GM15510 (cell line): ENCODE measurements around the gene ATP10B.

ENCODE experiments used
- POLR2A ChIP-seq: IDR thresholded peaks from 3 replicates; pipeline ENCODE4 v1.6.1; 2011; ENCODE audit warnings: borderline replicate concordance; ENCODE audit not compliant: insufficient read length; ENCODE audit errors: extremely low read depth

ATP10B gene

GRCh38 chr5:160539431-160539830, 312.6 kb downstream of the ATP10B start:
- no peak for TF ChIP-seq POLR2A

DNA sequence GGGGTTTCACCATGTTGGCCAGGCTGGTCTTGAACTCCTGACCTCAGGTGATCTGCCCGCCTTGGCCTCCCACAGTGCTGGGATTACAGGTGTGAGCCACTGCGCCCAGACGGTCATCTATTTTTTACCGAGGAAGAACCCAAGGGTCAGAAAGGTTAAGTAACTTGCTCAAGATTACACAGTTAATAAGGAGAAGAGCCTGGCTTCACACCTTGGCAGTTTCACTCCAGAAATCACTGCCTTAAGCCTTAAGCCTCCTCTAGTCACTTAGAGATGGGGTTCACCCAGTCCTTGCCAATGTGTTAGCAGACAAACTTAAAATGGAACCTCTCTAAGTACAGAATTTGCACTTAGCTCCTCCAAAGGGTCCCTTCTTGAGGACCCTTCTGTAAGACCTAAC, 314.1 kb downstream of the ATP10B start:
- no peak for TF ChIP-seq POLR2A

DNA sequence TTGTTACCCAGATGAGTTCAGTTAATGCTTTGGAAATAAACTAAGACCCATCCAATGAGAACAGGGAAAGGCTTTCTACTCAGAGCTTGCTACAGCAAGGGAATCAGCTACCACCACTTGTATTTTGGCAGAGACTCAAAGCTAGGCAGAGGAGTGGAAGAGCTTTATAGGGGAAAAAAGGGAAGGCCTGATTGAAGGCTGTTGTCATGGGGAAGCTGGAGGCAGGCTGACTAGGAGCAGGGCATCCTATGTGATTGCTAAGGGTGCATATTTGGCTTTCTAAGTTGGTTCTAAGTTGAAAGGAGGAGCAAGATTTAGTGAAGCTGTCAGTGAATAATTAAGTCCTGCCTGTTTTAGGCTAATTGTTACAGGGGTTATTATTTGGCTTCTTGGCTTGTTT, 314.9 kb downstream of the ATP10B start:
- no peak for TF ChIP-seq POLR2A

- no peak for TF ChIP-seq POLR2A
Measured at GRCh38 chr5:160534914-160535313, 317.1 kb downstream of the ATP10B start.

GRCh38 chr5:160534125-160534524, 317.9 kb downstream of the ATP10B start:
- no peak for TF ChIP-seq POLR2A

GRCh38 chr5:160525471-160526261, 326.3 kb downstream of the ATP10B start:
- TF ChIP-seq POLR2A: no peak

DNA sequence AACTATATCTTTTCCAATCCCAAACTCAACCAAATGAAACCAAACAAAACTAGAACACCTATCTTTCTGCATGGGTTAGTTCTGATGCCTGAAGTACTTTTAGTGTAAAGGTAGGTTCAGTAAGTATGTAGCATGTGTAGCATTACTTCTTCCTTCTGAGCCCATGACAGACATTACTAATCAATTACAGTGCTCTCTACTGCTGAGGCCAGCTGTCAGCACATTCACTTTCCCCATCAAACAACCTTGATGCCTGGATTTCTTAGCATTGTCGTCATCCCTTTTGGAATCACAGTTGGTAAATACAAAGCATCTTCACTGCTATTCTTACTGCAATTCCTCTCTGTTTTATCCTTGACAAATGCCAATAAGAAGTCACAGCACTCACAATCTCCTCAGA, 327.2 kb downstream of the ATP10B start:
- TF ChIP-seq POLR2A: no peak

- no peak for TF ChIP-seq POLR2A
Measured at GRCh38 chr5:160523502-160524163, 328.4 kb downstream of the ATP10B start.

DNA sequence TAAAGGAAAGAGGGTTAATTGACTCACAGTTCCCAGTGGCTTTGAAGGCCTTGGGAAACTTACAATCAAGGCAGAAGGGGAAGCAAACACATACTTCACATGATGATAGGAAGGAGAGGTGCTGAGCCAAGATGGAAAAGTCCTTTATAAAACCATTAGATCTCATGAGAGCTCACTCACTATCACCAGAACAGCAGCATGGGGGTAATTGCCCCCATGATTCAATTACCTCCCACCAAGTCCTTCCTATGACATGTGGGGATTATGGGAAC, 330.7 kb downstream of the ATP10B start:
- TF ChIP-seq POLR2A: no peak

- no peak for TF ChIP-seq POLR2A
Measured at GRCh38 chr5:160520609-160521391, 331.2 kb downstream of the ATP10B start.

DNA sequence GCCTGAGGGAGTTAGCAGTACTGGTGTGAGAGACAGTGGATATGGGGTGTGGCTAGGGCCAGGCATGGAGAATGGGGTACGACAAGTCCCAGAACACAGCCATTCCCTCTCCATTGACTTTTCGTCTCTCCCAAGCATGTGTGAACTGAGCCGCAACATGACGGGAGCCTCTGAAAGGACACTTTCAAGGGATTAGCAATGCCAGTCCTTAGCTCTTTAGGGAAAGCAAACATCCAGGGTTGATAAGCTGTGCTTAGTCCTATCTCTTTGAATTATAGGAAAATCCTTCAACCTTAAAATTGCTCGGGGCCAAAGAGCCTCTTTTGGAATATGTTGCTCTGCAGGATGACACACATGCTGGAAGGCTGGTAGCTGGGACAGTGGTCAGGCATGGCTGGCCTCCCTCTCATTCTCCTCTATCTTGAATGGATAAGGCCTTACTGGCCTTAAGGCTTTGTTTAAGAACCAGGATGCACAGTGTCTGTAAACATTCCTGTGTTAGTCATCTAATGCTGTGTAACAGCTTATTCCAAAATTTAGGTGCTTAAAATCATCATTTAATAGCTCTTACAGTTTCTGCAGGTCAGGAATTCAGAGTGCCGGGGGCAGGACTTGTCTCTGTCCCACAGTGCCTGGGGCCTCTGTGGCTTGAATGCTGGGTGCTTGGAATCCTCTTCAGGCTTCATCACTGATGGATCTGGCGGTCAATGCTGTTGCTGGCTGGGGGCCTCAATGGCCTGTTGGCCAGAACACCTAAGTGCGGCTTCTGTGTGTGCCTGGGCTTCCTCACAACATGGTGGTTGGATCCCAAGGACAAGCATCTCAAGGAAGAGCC, 335.1 kb downstream of the ATP10B start:
- no peak for TF ChIP-seq POLR2A

DNA sequence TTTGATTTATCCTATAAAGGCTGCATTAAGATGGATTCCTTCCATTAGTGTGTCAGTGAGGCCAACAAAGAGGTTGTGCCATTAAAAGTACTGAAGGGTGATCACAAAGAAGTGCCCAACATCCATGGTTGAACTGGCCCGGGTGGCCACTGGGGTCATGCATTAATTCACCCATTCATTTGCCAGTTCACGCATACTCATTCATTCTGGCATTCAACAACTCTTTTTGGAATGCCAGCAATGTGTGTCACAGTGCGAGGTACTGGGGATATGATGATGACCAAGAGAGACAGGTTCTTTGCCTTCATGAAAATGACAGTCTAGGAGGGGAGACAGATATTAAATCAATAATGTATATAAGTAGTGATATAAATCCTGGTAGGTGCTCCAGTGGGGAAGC, 337.1 kb downstream of the ATP10B start:
- no peak for TF ChIP-seq POLR2A

GRCh38 chr5:160514191-160514590, 337.8 kb downstream of the ATP10B start:
- no peak for TF ChIP-seq POLR2A

GRCh38 chr5:160513485-160513884, 338.5 kb downstream of the ATP10B start:
- TF ChIP-seq POLR2A: no peak
